ENCODE results near the gene CORO2B. TPM values are rescaled to one million over a fixed set of nuclear protein-coding genes. Genes with fewer than 3 reads are reported as not detected.

Gene CORO2B
- total RNA-seq, 1 experiment from 2014 or later = 0.59 TPM

- ChIA-PET CTCF (no interaction called here), POLR2A (ENCODE audit: unreplicated experiment) (no interaction called here)
- no peaks in the 10 kb centered on the region for H3K9me3 ChIP-seq (ENCODE audit: insufficient read depth, low read depth)
- no peak for DNase-seq
- H3K9me2 ChIP-seq (ENCODE audit: insufficient read depth) = no peaks in the 10 kb centered on the region
- no peaks in the 10 kb centered on the region for H3K36me3 ChIP-seq (ENCODE audit: low read depth)
- H2AFZ ChIP-seq = no peak overlapping the region
- H3K27ac ChIP-seq = no peak overlapping the region
- no peaks in the 10 kb centered on the region for H3K27me3 ChIP-seq (ENCODE audit: insufficient read depth, low read depth)
- intact Hi-C loops (cut with micrococcal nuclease; ENCODE audit: unreplicated experiment) = no loop called here
- no peak overlapping the region for H3K4me2 ChIP-seq
- H3K4me1 ChIP-seq (replicated peaks; ENCODE audit: insufficient read depth) = no peaks in the 10 kb centered on the region
- H3K4me3 ChIP-seq = no peak overlapping the region
- no peaks in the 10 kb centered on the region for H3K79me2 ChIP-seq (ENCODE audit: low read depth)
- no TSS peak for BruUV-seq (replicated peaks)
- TF ChIP-seq CTCF (conservative IDR thresholded peaks at IDR 0.05) (no peak), EZH2 (IDR thresholded peaks at IDR 0.05; ENCODE audit: low read depth) (no peak)
- H4K20me1 ChIP-seq (ENCODE audit: insufficient read depth) = no peaks in the 10 kb centered on the region
- H3F3A ChIP-seq (ENCODE audit: insufficient read depth, low read depth) = no peaks in the 10 kb centered on the region
Observed at GRCh38 chr15:68601206-68602197, 22.7 kb downstream of the CORO2B start.

- no TSS peak for BruUV-seq (replicated peaks)
Observed at GRCh38 chr15:68602459-68603215, 23.8 kb downstream of the CORO2B start.

More at GRCh38 chr15:68602459-68603215, 23.8 kb downstream of the CORO2B start:
- Histone ChIP-seq H4K20me1 (ENCODE audit: insufficient read depth) (no peaks in the 10 kb centered on the region), H3K36me3 (ENCODE audit: low read depth) (no peaks in the 10 kb centered on the region), H3K4me3 (no peak overlapping the region), H3K4me1 (replicated peaks; ENCODE audit: insufficient read depth) (no peaks in the 10 kb centered on the region), H3K4me2 (no peak overlapping the region), H3K79me2 (ENCODE audit: low read depth) (no peaks in the 10 kb centered on the region), H3F3A (ENCODE audit: insufficient read depth, low read depth) (no peaks in the 10 kb centered on the region), H3K27me3 (ENCODE audit: insufficient read depth, low read depth) (no peaks in the 10 kb centered on the region), H3K27ac (no peak overlapping the region), H3K9me3 (ENCODE audit: insufficient read depth, low read depth) (no peaks in the 10 kb centered on the region), H3K9me2 (ENCODE audit: insufficient read depth) (no peaks in the 10 kb centered on the region), H2AFZ (no peak overlapping the region)
- intact Hi-C loops (cut with micrococcal nuclease; ENCODE audit: unreplicated experiment) = no loop called here
- POLR2A ChIA-PET (ENCODE audit: unreplicated experiment) = no interaction called here
- CTCF ChIA-PET = no interaction called here
- DNase-seq = no peak
- TF ChIP-seq CTCF (conservative IDR thresholded peaks at IDR 0.05) (no peak), EZH2 (IDR thresholded peaks at IDR 0.05; ENCODE audit: low read depth) (no peak)

Data from PC-9 (cell line).